ENCODE results near the gene PDX1.

PDX1 gene

GRCh38 chr13:27961227-27962085 is 41.7 kb downstream of the PDX1 start:
- DNase-seq (no peak), ATAC-seq (ENCODE audit: insufficient read depth, low read depth) (no peak)
- H3K36me3 ChIP-seq (ENCODE audit: insufficient read depth, low read length), result no peaks in the 10 kb centered on the region
- H3K27me3 ChIP-seq (ENCODE audit: insufficient read depth, low read length, poor library complexity), result peaks cover 13% of the 10 kb centered on the region
- H3K27ac ChIP-seq (ENCODE audit: low read length), result no peak overlapping the region
- H3K79me2 ChIP-seq (ENCODE audit: insufficient read depth, low read length), result no peaks in the 10 kb centered on the region
- no peaks in the 10 kb centered on the region for H3K4me1 ChIP-seq (ENCODE audit: insufficient read depth, low read length)
- H2AFZ ChIP-seq (ENCODE audit: low read depth, low read length), result no peak overlapping the region
- H3K9ac ChIP-seq (ENCODE audit: low read depth, low read length), result no peak overlapping the region
- no peaks in the 10 kb centered on the region for H3K9me3 ChIP-seq (ENCODE audit: insufficient read depth, low read length, severe bottlenecking)
- no peak overlapping the region for H3K4me3 ChIP-seq (ENCODE audit: low read depth in 1 of 2, low read length in 2 of 2)
- H4K20me1 ChIP-seq (ENCODE audit: insufficient read depth, low read length), result no peaks in the 10 kb centered on the region
- TF ChIP-seq EZH2 (IDR thresholded peaks at IDR 0.05; ENCODE audit: borderline replicate concordance, low read depth, low read length, severe bottlenecking) (no peak), CTCF (IDR thresholded peaks at IDR 0.05; ENCODE audit: borderline replicate concordance, extremely low read depth, low read length, poor library complexity, severe bottlenecking) (no peak)
- no peak overlapping the region for H3K4me2 ChIP-seq (ENCODE audit: insufficient read depth, low read length)

GRCh38 chr13:27962128-27962841 is 42.5 kb downstream of the PDX1 start:
- Histone ChIP-seq H3K9ac (ENCODE audit: low read depth, low read length) (no peak overlapping the region), H4K20me1 (ENCODE audit: insufficient read depth, low read length) (no peaks in the 10 kb centered on the region), H3K36me3 (ENCODE audit: insufficient read depth, low read length) (no peaks in the 10 kb centered on the region), H3K9me3 (ENCODE audit: insufficient read depth, low read length, severe bottlenecking) (no peaks in the 10 kb centered on the region), H3K4me1 (ENCODE audit: insufficient read depth, low read length) (no peaks in the 10 kb centered on the region), H3K27ac (ENCODE audit: low read length) (no peak overlapping the region), H3K79me2 (ENCODE audit: insufficient read depth, low read length) (no peaks in the 10 kb centered on the region), H3K4me3 (ENCODE audit: low read depth in 1 of 2, low read length in 2 of 2) (no peak overlapping the region), H3K4me2 (ENCODE audit: insufficient read depth, low read length) (no peak overlapping the region), H2AFZ (ENCODE audit: low read depth, low read length) (no peak overlapping the region), H3K27me3 (ENCODE audit: insufficient read depth, low read length, poor library complexity) (peaks cover 13% of the 10 kb centered on the region)
- ATAC-seq (ENCODE audit: insufficient read depth, low read depth) (no peak), DNase-seq (no peak)
- TF ChIP-seq EZH2 (IDR thresholded peaks at IDR 0.05; ENCODE audit: borderline replicate concordance, low read depth, low read length, severe bottlenecking) (no peak), CTCF (IDR thresholded peaks at IDR 0.05; ENCODE audit: borderline replicate concordance, extremely low read depth, low read length, poor library complexity, severe bottlenecking) (no peak)

- Histone ChIP-seq H3K4me2 (ENCODE audit: insufficient read depth, low read length) (no peak overlapping the region), H3K4me3 (ENCODE audit: low read depth in 1 of 2, low read length in 2 of 2) (no peak overlapping the region), H3K79me2 (ENCODE audit: insufficient read depth, low read length) (no peaks in the 10 kb centered on the region), H2AFZ (ENCODE audit: low read depth, low read length) (no peak overlapping the region), H4K20me1 (ENCODE audit: insufficient read depth, low read length) (no peaks in the 10 kb centered on the region), H3K9ac (ENCODE audit: low read depth, low read length) (no peak overlapping the region), H3K9me3 (ENCODE audit: insufficient read depth, low read length, severe bottlenecking) (no peaks in the 10 kb centered on the region), H3K36me3 (ENCODE audit: insufficient read depth, low read length) (no peaks in the 10 kb centered on the region), H3K27ac (ENCODE audit: low read length) (no peak overlapping the region), H3K4me1 (ENCODE audit: insufficient read depth, low read length) (no peaks in the 10 kb centered on the region), H3K27me3 (ENCODE audit: insufficient read depth, low read length, poor library complexity) (peaks cover 13% of the 10 kb centered on the region)
- TF ChIP-seq EZH2 (IDR thresholded peaks at IDR 0.05; ENCODE audit: borderline replicate concordance, low read depth, low read length, severe bottlenecking) (no peak), CTCF (IDR thresholded peaks at IDR 0.05; ENCODE audit: borderline replicate concordance, extremely low read depth, low read length, poor library complexity, severe bottlenecking) (no peak)
- DNase-seq (no peak), ATAC-seq (ENCODE audit: insufficient read depth, low read depth) (no peak)
Observed at GRCh38 chr13:27962982-27963381, 43.2 kb downstream of the PDX1 start.

Measured in DND-41 (cell line).